NCI-H524 (cell line): Measurements from ENCODE around the gene STBD1.
"Not testable (repeated sequence)": the region's sequence is repeated elsewhere in the genome, so short reads cannot be mapped to it uniquely, and the experiment has no call there.

ENCODE experiments used
- DNase-seq, 2 experiments: peaks; one replicate each; lab custom pipeline; 2025; lab: John Stamatoyannopoulos, UW

STBD1 gene

DNA sequence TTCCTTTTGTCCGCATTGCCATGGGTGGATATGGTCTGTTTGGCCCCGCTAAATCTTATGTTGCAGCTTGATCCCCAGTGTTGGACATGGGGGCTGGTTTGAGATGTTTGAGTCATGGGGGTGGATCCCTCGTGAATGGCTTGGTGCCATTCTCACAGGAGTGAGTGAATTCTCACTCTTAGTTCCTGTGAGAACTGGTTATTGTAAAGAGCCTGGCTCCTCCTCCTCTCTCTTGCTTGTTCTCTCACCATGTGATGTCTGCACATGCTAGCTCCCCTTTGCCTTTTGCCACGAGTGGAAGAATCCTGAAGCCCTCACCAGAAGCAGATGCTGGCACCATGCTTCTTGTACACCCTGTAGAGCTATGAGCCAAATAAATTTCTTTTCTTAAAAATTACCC lies 22.6 kb upstream of the STBD1 start:
- DNase-seq: no peak

DNA sequence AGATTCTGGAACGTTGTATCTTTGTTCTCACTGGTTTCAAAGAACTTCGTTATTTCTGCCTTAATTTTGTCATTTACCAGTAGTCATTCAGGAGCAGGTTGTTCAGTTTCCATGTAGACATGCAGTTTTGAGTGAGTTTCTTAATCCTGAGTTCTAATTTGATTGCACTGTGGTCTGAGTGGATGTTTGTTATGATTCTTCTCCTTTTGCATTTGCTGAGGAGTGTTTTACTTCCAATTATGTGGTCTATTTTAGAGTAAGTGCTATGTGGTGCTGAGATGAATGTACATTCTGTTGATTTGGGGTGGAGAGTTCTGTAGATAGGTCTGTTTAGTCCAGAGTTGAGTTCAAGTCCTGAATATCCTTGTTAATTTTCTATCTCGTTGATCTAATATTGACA lies 18.7 kb upstream of the STBD1 start:
- not testable (repeated sequence) for DNase-seq

DNA sequence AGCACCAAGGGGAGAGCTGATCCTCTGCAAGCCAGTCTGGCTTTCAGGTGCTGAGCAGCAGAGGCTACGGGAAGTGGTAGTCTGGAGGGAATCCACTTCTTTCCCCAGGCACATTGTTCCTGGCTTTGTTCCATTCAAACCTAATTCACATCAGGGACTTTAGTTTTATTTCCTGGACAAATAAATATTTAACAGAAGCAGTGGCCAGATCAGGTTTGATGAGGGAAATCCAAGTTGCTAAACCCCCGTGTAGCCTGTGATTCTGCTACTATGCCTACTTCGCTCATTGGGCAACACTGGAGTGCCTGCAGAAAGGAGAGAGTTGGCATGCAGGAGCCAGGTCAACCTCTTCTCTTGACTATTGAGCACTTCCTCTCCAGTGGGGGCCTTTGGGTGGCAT lies 13.8 kb upstream of the STBD1 start:
- no peak for DNase-seq

- no peak for DNase-seq
Measured at GRCh38 chr4:76293772-76294171, 12.8 kb upstream of the STBD1 start.

DNA sequence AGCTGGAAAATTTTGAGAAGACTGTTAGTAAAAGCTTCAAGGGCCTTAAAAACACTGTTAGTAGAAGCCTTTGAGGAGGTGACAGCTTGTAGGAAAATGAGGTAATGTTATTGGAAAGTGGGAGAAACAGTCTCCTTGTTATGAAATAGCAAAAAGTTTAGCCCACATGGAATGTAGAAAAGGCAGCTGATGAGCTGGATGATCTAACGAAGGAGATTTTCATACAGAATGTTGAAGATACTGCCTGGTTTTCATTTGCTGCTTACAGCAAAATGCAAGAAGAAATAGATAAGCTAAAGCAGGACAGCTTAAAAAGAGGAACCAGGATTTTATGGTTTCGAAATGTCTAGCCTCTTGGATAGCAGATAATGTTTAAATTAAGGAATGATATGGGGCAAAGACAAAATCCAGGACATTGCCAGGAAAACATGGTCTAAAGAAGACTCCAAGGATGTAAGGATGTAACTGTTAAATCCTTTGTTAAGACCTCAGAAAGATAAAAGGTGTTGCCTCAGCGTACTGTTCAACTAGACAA lies 10.2 kb upstream of the STBD1 start:
- no peak for DNase-seq

GRCh38 chr4:76298227-76298626 lies 8.3 kb upstream of the STBD1 start:
- no peak for DNase-seq

- DNase-seq: no peak
Measured at GRCh38 chr4:76300012-76300411, 6.5 kb upstream of the STBD1 start.

GRCh38 chr4:76301068-76301774 lies 5.3 kb upstream of the STBD1 start:
- no peak for DNase-seq

- no peak for DNase-seq
Measured at GRCh38 chr4:76301775-76302162, 4.8 kb upstream of the STBD1 start.

DNA sequence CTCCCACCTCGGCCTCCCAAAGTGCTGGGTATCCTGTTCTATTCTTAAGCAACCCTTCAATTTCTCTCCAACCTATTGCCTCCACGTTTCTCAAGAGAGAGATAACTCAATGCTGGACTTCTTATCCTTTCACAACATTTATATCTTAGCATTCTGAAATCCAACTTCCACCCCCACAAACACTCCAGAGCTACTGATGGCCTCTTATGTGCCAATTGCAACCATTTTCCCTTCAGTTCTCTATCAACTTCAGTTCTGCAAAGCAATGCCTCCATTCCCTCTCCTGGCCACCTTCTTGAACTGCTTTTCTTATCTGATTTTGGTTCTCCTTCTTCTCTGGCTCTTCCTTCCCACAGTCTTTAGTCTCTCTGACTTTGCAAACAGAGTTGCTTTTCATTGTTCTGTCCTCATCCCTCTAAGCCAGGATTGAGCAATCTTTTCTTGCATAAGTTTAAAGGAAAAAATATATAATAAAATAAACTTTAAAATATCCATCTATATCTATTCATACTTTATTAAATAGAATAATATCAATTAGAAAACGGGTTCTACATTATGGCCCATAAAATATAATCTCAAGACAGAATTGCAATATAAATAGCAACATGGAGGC lies 3.6 kb upstream of the STBD1 start:
- DNase-seq: no peak

DNA sequence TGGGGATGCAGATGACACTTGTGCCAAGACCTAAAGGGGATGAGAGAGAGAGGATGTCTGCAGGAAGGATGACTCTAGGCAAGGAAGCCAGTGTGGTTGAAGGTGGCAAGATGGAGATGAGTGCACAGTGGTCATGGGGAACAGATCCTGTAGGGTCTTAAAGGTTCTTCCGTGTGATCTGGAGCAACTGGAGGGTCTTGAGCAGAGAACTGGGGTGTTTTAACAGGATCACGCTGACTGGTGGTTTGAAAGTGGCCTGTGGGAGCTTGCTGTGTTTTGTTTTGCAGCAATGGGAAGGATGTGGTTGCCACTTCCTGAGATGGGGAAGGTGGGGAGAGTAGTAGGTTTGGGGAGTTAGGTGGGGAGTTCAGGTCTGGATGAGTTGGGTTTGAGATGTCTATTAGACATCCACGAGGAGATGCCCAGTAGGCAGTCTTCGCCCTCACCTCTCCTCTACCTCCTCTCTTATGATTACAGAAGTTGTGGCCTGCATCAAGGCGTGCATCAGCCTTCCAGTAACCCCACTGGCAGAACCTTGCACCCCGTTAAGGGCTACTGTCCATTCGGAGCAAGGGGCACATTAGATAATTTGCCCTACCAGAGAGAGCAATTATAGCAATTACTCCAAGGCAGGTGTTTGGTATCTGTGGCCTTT lies 1.4 kb upstream of the STBD1 start:
- no peak for DNase-seq

DNA sequence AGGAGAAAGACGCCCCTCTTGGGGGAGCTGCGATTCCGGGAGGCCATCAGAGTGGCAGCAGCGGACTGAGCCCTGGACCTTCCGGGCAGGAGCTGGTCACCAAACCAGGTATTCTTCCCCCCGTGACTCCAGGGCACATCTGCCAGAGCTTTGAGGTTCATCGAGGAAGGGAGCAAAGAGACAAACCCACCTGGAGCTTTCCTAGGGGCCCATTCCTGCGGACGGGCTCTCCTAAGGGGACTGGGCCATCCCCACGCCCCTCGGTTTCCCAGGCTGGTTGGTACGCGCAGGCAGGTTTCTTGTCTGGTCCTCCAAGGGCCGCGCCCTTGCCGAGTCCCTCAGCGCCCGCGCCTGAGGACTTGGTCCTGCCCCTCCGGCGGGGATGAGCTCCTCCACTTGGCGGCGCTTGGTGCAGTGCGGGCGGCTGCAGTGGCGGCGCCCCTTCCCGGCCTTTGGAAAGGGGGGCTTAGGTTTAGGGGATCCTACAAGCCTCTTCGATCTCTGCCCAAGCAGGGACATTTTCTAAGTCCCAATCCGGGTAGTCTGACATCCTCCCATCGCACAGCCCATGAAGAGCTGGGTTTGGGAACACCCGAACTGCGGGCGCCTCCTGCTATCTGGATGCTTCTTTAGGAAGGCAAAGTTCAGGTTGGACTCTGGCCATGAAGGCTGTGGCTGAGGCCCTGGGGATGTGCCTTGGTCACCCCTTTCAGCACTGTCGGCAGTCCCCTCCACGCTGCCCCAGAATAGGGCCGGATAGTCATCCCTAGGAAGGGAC lies 538 bp downstream of the STBD1 start:
- DNase-seq: peak; percentile 31 to 57

DNA sequence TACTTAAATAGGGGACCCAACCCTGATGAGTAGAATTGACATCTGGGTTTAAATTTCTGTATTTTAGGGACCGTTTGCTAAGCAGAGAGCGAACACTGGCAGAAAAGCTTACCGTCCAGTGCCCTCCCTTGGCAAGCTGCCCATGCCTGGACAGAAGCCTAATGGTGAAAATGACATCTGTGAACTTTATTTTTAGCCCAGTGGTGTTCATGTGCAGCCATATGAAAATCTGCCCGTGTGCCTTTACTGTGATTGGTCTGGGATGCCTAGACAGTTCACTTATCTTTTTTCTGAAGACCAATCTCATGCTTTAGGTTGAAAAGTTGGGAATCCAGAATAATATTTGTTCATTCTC lies 1.1 kb downstream of the STBD1 start:
- peak in 1 of 2 experiments; percentile 27 for DNase-seq

DNA sequence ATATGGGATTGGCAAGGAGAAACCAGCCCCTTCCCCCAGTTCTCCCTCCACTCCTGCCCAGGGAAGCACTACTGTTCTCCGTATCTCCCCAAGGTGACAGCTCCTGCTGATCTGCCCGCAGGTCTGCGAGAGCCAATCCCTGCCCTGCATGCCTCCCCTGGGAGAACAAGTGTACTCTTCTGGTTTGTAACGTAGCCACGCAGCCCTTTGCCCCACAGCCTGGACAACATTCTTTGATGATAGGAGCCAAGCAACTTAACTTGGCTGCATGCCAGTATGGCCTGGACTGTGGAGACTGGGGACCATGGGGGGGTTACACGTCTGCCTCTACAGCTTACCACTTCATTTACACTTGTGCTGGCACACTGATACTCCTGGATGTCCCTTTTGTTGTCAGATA lies 2.0 kb downstream of the STBD1 start:
- peak in 1 of 2 experiments; percentile 8 for DNase-seq

DNA sequence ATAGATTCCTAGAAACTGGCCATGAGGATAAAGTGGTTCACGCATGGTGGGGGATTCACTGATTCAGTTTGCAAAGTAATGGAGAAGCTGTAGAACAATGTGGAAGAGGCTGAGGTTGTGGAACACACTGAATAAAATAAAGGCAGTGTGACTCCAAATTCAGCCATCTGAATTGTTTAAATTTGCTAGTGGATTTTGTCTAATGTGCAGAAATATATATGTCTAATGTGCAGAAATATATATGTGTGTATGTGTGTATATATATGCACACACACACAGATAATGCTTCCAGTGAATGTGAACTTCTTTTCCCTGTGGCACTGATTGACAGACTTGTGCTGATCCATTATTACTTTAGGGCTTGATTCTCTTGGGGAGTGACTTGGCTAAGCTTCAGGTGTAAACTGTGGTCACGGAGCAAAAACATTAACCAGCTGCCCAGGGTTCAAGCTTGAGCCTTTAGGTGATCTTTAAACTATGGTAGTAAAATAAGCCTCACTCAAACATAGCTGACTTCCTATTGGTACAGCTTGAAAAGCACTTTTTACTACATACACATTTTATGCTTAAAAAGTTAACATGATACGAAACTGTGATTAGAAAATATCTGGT lies 3.5 kb downstream of the STBD1 start:
- DNase-seq: peak in 1 of 2 experiments; percentile 23

GRCh38 chr4:76310683-76311082 lies 4.2 kb downstream of the STBD1 start:
- DNase-seq: peak; percentile 85 to 90

GRCh38 chr4:76311896-76312331 lies 5.4 kb downstream of the STBD1 start:
- DNase-seq: peak; percentile 65 to 72

GRCh38 chr4:76312457-76312856 lies 5.9 kb downstream of the STBD1 start:
- no peak for DNase-seq

DNA sequence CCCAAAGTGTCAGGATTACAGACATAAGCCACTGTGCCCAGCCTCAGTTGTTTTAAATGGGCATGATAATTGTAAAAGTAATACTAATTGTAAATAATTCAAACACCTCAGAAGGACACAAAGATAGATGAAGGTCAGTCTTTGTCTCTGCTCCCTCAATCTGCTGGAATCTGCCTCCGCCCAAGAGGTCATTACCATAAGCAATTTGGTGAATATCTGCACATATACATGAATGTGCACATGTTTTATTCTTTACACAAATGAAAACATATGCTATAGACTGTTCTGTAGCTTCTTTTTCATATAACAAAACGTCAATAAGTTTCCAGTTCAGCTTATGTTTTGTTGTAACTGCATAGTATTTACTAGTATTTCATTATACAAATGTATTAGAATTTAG lies 7.0 kb downstream of the STBD1 start:
- DNase-seq: no peak

DNA sequence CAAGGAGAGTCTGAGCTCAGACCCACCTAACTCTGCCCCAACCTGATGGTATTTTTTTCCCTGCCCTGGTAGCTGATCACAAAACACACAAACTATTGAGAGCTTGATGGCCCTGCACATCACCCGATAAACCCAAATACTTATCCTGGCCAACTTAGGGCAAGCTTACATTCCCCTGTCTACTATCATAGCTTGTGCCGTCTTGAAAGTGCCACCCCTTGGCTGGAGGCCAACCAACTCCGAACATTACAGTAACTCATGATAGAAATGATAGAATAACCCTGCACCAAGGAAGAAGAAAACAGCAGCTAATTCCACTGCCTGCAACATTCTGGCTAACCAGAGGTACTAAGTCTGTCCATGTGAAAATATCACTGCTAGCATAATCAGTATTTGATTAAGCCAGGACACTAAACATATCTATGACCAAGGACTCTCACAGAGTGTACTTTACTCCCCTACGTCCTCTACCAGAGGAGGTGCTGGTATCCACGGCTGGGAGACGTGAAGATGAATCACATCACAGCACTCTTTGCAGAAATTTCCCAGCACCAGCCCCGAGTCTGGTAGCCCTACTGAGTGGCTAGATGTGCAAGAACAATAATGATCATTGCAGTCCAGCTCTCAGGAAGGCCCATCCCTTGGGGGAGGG lies 8.9 kb downstream of the STBD1 start:
- no peak for DNase-seq

- DNase-seq: no peak
Measured at GRCh38 chr4:76316131-76316530, 9.6 kb downstream of the STBD1 start.
